H9 (cell line): ENCODE data around the gene METTL21C. TPM values are rescaled to one million over a fixed set of nuclear protein-coding genes. Genes with fewer than 3 reads are reported as not detected.

Experiments used
- DNase-seq: peaks from one replicate; pipeline ENCODE4 v3.0.0-alpha.2; 2017
- H2AFZ ChIP-seq: one replicate; pipeline ENCODE4 v1.6.1; 2013; ENCODE audit warnings: mild to moderate bottlenecking, low read length, control low read depth, moderate library complexity
- H2AK5ac ChIP-seq: 2 replicates; pipeline ENCODE4 v1.6.1; 2013; ENCODE audit warnings: low read length, control low read depth, mixed read lengths; ENCODE audit not compliant: insufficient read length
- H2BK120ac ChIP-seq: one replicate; pipeline ENCODE4 v1.6.1; 2013; ENCODE audit warnings: low read depth, mild to moderate bottlenecking, low read length, control low read depth, inconsistent platforms; ENCODE audit not compliant: poor library complexity, severe bottlenecking
- H2BK12ac ChIP-seq: 2 replicates; pipeline ENCODE4 v1.6.1; 2013; ENCODE audit warnings: low read length, control low read depth, mixed read lengths, low read depth; ENCODE audit not compliant: insufficient read length
- H2BK15ac ChIP-seq: 2 replicates; pipeline ENCODE4 v1.6.1; 2013; ENCODE audit warnings: low read depth, low read length, control low read depth
- H2BK20ac ChIP-seq: one replicate; pipeline ENCODE4 v1.6.1; 2013; ENCODE audit warnings: low read depth, mild to moderate bottlenecking, low read length, control low read depth, inconsistent platforms; ENCODE audit not compliant: poor library complexity, severe bottlenecking
- H2BK5ac ChIP-seq: 2 replicates; pipeline ENCODE4 v1.6.1; 2013; ENCODE audit warnings: low read length, control low read depth, mixed read lengths; ENCODE audit not compliant: insufficient read length
- H3K14ac ChIP-seq: 2 replicates; pipeline ENCODE4 v1.6.1; 2013; ENCODE audit warnings: low read length, control low read depth; ENCODE audit not compliant: insufficient read depth
- H3K18ac ChIP-seq: 2 replicates; pipeline ENCODE4 v1.6.1; 2013; ENCODE audit warnings: low read depth, mild to moderate bottlenecking, mixed read lengths, low read length, control low read depth; ENCODE audit not compliant: insufficient read length
- H3K23ac ChIP-seq: 2 replicates; pipeline ENCODE4 v1.6.1; 2013; ENCODE audit warnings: low read length, control low read depth, mixed read lengths, low read depth; ENCODE audit not compliant: insufficient read length
- H3K23me2 ChIP-seq: 2 replicates; pipeline ENCODE4 v1.6.1; 2013; ENCODE audit warnings: low read depth, mild to moderate bottlenecking, mixed read lengths, low read length, control low read depth; ENCODE audit not compliant: insufficient read length, poor library complexity, severe bottlenecking
- H3K27ac ChIP-seq: 2 replicates; pipeline ENCODE4 v1.5.1; 2013; ENCODE audit warnings: low read length, control low read depth, mixed read lengths, low read depth; ENCODE audit not compliant: insufficient read length
- H3K27me3 ChIP-seq: 2 replicates; pipeline ENCODE4 v1.6.1; 2013; ENCODE audit warnings: low read length, control low read depth, inconsistent platforms; ENCODE audit not compliant: insufficient read depth
- H3K4ac ChIP-seq: 2 replicates; pipeline ENCODE4 v1.6.1; 2013; ENCODE audit warnings: low read depth, mild to moderate bottlenecking, control low read depth, inconsistent platforms, low read length, moderate library complexity
- H3K4me1 ChIP-seq: 2 replicates; pipeline ENCODE4 v1.6.1; 2013; ENCODE audit warnings: low read length, control low read depth, inconsistent platforms; ENCODE audit not compliant: insufficient read depth
- H3K4me2 ChIP-seq: 2 replicates; pipeline ENCODE4 v1.6.1; 2013; ENCODE audit warnings: low read length, control low read depth, mixed read lengths; ENCODE audit not compliant: insufficient read length, insufficient read depth
- H3K56ac ChIP-seq: 2 replicates; pipeline ENCODE4 v1.6.1; 2013; ENCODE audit warnings: low read depth, mild to moderate bottlenecking, mixed read lengths, low read length, control low read depth; ENCODE audit not compliant: insufficient read length
- H3K79me1 ChIP-seq: 2 replicates; pipeline ENCODE4 v1.6.1; 2013; ENCODE audit warnings: low read depth, mild to moderate bottlenecking, moderate library complexity, low read length, control low read depth, inconsistent platforms; ENCODE audit not compliant: insufficient read depth, poor library complexity, severe bottlenecking
- H3K79me2 ChIP-seq: 2 replicates; pipeline ENCODE4 v1.6.1; 2013; ENCODE audit warnings: low read length, control low read depth, inconsistent platforms; ENCODE audit not compliant: insufficient read depth
- H3K9ac ChIP-seq: 2 replicates; pipeline ENCODE4 v1.6.1; 2013; ENCODE audit warnings: low read length, control low read depth, mixed read lengths; ENCODE audit not compliant: insufficient read length; ENCODE audit errors: extremely low read depth
- H3K9me3 ChIP-seq: one replicate; pipeline ENCODE4 v1.6.1; 2013; ENCODE audit warnings: low read depth, low read length, inconsistent platforms; ENCODE audit not compliant: control insufficient read depth
- H3T11ph ChIP-seq: one replicate; pipeline ENCODE4 v1.6.1; 2013; ENCODE audit warnings: mild to moderate bottlenecking, low read length, control low read depth, inconsistent platforms
- H4K20me1 ChIP-seq: one replicate; pipeline ENCODE4 v1.6.1; 2013; ENCODE audit not compliant: control insufficient read depth, insufficient read length, insufficient read depth
- H4K5ac ChIP-seq: 2 replicates; pipeline ENCODE4 v1.6.1; 2013; ENCODE audit warnings: low read depth, mild to moderate bottlenecking, mixed read lengths, low read length, control low read depth; ENCODE audit not compliant: insufficient read length
- H4K8ac ChIP-seq: replicated peaks from 2 replicates; pipeline ENCODE4 v1.6.1; 2013; ENCODE audit warnings: low read length, control low read depth, mixed read lengths, low read depth; ENCODE audit not compliant: insufficient read length
- H4K91ac ChIP-seq: 2 replicates; pipeline ENCODE4 v1.6.1; 2013; ENCODE audit warnings: low read depth, mild to moderate bottlenecking, moderate library complexity, mixed read lengths, low read length, control low read depth; ENCODE audit not compliant: insufficient read length
- H3K27ac Mint-ChIP-seq, 3 experiments: 2 replicates in 2 of 3; 3 replicates in 1 of 3; pipeline ENCODE4 v1.8.0; 2020 to 2021; ENCODE audit warnings: mixed read lengths in 3 of 3, mild to moderate bottlenecking in 1 of 3, moderate library complexity in 1 of 3
- H3K27me3 Mint-ChIP-seq: 2 replicates; pipeline ENCODE4 v1.8.0; 2021; ENCODE audit warnings: low read depth, mild to moderate bottlenecking, moderate library complexity, mixed read lengths
- H3K36me3 Mint-ChIP-seq, 3 experiments: 2 replicates in 2 of 3; 3 replicates in 1 of 3; pipeline ENCODE4 v1.8.0; 2020 to 2021; ENCODE audit warnings: low read depth in 3 of 3, mixed read lengths in 3 of 3; ENCODE audit not compliant: insufficient read depth in 1 of 3
- H3K4me1 Mint-ChIP-seq, 2 experiments: 2 replicates each; pipeline ENCODE4 v1.8.0; 2020; ENCODE audit warnings: mixed read lengths in 2 of 2
- H3K4me3 Mint-ChIP-seq, 2 experiments: 2 replicates in 1 of 2; 3 replicates in 1 of 2; pipeline ENCODE4 v1.8.0; 2020 to 2021; ENCODE audit warnings: mild to moderate bottlenecking in 2 of 2, mixed read lengths in 2 of 2, moderate library complexity in 1 of 2
- H3K9me3 Mint-ChIP-seq, 2 experiments: 2 replicates in 1 of 2; 3 replicates in 1 of 2; pipeline ENCODE4 v1.8.0; 2020; ENCODE audit warnings: mild to moderate bottlenecking in 2 of 2, mixed read lengths in 2 of 2, moderate library complexity in 1 of 2
- CTCF ChIP-seq: fragments of 200-600 bp; sonication (generic); conservative IDR thresholded peaks from 3 replicates; pipeline ENCODE4 v1.8.0; 2021; ENCODE audit warnings: antibody characterized with exemption, mild to moderate bottlenecking
- WGBS: extraction: QIAGEN DNeasy Blood & Tissue Kit; methylation state at CpG from one replicate; pipeline ENCODE4 v1.1.7; 2013; ENCODE audit warnings: missing lambda C conversion rate, low lambda C conversion rate, mixed read lengths; ENCODE audit not compliant: insufficient read length; ENCODE audit errors: extremely low coverage; 5-methylcytosine and 5-hydroxymethylcytosine counted together
- total RNA-seq: library from RNA; stranded (reverse); gene quantifications from 2 replicates; pipeline ENCODE4 v1.2.1, GENCODE V29; 2021

The METTL21C gene
- total RNA-seq, 1 experiment from 2014 or later, result not detected

- Histone ChIP-seq H3K27me3 (no peaks in the 10 kb centered on the region), H4K20me1 (no peaks in the 10 kb centered on the region), H3K23me2 (no peaks in the 10 kb centered on the region), H3K27ac (no peak overlapping the region), H3K14ac (no peak overlapping the region), H4K91ac (no peak overlapping the region), H2BK120ac (no peak overlapping the region), H2BK5ac (no peak overlapping the region), H3K4me1 (peaks cover 6% of the 10 kb centered on the region), H4K5ac (no peak overlapping the region), H3K9me3 (no peaks in the 10 kb centered on the region), H3K4me2 (no peak overlapping the region), H3K18ac (no peak overlapping the region), H3K79me1 (no peaks in the 10 kb centered on the region), H3K4ac (no peak overlapping the region), H2BK20ac (no peak overlapping the region), H3K79me2 (no peaks in the 10 kb centered on the region), H2BK12ac (no peak overlapping the region), H3K9ac (no peak overlapping the region), H3K23ac (no peak overlapping the region), H3T11ph (no peak overlapping the region), H2AFZ (no peak overlapping the region), H4K8ac (no peak overlapping the region), H2AK5ac (no peak overlapping the region), H3K56ac (no peak overlapping the region), H2BK15ac (no peak overlapping the region)
- DNase-seq, result no peak
- no CpG with 5 or more reads among the region's 4 CpGs for WGBS
- peaks cover 0 to 4% (median 3%) of the 10 kb centered on the region in 3 experiments; a peak in 2 of 7 replicates for H3K36me3 Mint-ChIP-seq
- no peak overlapping the region for H3K4me3 Mint-ChIP-seq
- H3K27ac Mint-ChIP-seq, result no peak overlapping the region
- peaks cover 4 to 6% of the 10 kb centered on the region in 2 experiments for H3K9me3 Mint-ChIP-seq
- H3K4me1 Mint-ChIP-seq, result peaks cover 19 to 25% of the 10 kb centered on the region in 2 experiments
- TF ChIP-seq CTCF, result no peak
- peaks cover 2% of the 10 kb centered on the region; the same call in 1 of the 2 replicates for H3K27me3 Mint-ChIP-seq
These were observed 1.6 kb upstream of the METTL21C start for GRCh38 chr13:102696465-102696864.
